ENCODE results near the gene C11orf68.

Gene C11orf68

GRCh38 chr11:65911682-65912568, 6.9 kb downstream of the C11orf68 start:
- Histone ChIP-seq H3K4me3 (ENCODE audit: severe bottlenecking) (no peak overlapping the region), H3K9me3 (ENCODE audit: severe bottlenecking) (no peaks in the 10 kb centered on the region), H3K27ac (ENCODE audit: poor library complexity, severe bottlenecking) (peak overlapping the region; percentile 98), H3K36me3 (ENCODE audit: low read depth) (peaks cover 4% of the 10 kb centered on the region; the same call in 1 of the 2 replicates), H3K27me3 (ENCODE audit: insufficient read depth, poor library complexity, severe bottlenecking) (no peaks in the 10 kb centered on the region), H3K4me1 (ENCODE audit: insufficient read depth, poor library complexity, severe bottlenecking) (peaks cover 54% of the 10 kb centered on the region)
- ATAC-seq (ENCODE audit: low read depth) (peak; percentile 53), DNase-seq (ENCODE audit: low spot score) (peak; percentile 86)
- TF ChIP-seq CTCF (IDR thresholded peaks at IDR 0.05; ENCODE audit: poor library complexity, severe bottlenecking): peak; percentile 74

- no peak overlapping the region for H3K4me3 ChIP-seq (ENCODE audit: severe bottlenecking)
- ATAC-seq (ENCODE audit: low read depth) (no peak), DNase-seq (ENCODE audit: low spot score) (no peak)
- no peak overlapping the region for H3K27ac ChIP-seq (ENCODE audit: poor library complexity, severe bottlenecking)
- H3K4me1 ChIP-seq (ENCODE audit: insufficient read depth, poor library complexity, severe bottlenecking): peaks cover 29% of the 10 kb centered on the region
- H3K9me3 ChIP-seq (ENCODE audit: severe bottlenecking): no peaks in the 10 kb centered on the region
- TF ChIP-seq CTCF (IDR thresholded peaks at IDR 0.05; ENCODE audit: poor library complexity, severe bottlenecking): no peak
- H3K36me3 ChIP-seq (ENCODE audit: low read depth): no peaks in the 10 kb centered on the region
- no peaks in the 10 kb centered on the region for H3K27me3 ChIP-seq (ENCODE audit: insufficient read depth, poor library complexity, severe bottlenecking)
Measured at GRCh38 chr11:65907878-65908277, 11.0 kb downstream of the C11orf68 start.

- no peaks in the 10 kb centered on the region for H3K9me3 ChIP-seq (ENCODE audit: severe bottlenecking)
- ATAC-seq (ENCODE audit: low read depth) (no peak), DNase-seq (ENCODE audit: low spot score) (no peak)
Measured at GRCh38 chr11:65906602-65907001, 12.3 kb downstream of the C11orf68 start.

GRCh38 chr11:65903715-65904114, 15.1 kb downstream of the C11orf68 start:
- H3K36me3 ChIP-seq (ENCODE audit: low read depth): peaks cover 5% of the 10 kb centered on the region
- H3K4me3 ChIP-seq (ENCODE audit: severe bottlenecking): no peak overlapping the region
- peaks cover 31% of the 10 kb centered on the region for H3K4me1 ChIP-seq (ENCODE audit: insufficient read depth, poor library complexity, severe bottlenecking)
- TF ChIP-seq CTCF (IDR thresholded peaks at IDR 0.05; ENCODE audit: poor library complexity, severe bottlenecking): no peak
- no peaks in the 10 kb centered on the region for H3K27me3 ChIP-seq (ENCODE audit: insufficient read depth, poor library complexity, severe bottlenecking)
- ATAC-seq (ENCODE audit: low read depth) (no peak), DNase-seq (ENCODE audit: low spot score) (no peak)
- peak overlapping the region; percentile 96 for H3K27ac ChIP-seq (ENCODE audit: poor library complexity, severe bottlenecking)
- no peaks in the 10 kb centered on the region for H3K9me3 ChIP-seq (ENCODE audit: severe bottlenecking)

More at GRCh38 chr11:65906602-65907001, 12.3 kb downstream of the C11orf68 start:
- no peaks in the 10 kb centered on the region for H3K27me3 ChIP-seq (ENCODE audit: insufficient read depth, poor library complexity, severe bottlenecking)
- peaks cover 29% of the 10 kb centered on the region for H3K4me1 ChIP-seq (ENCODE audit: insufficient read depth, poor library complexity, severe bottlenecking)
- no peak overlapping the region for H3K4me3 ChIP-seq (ENCODE audit: severe bottlenecking)
- TF ChIP-seq CTCF (IDR thresholded peaks at IDR 0.05; ENCODE audit: poor library complexity, severe bottlenecking): no peak
- H3K36me3 ChIP-seq (ENCODE audit: low read depth): no peaks in the 10 kb centered on the region
- no peak overlapping the region for H3K27ac ChIP-seq (ENCODE audit: poor library complexity, severe bottlenecking)

- no peak overlapping the region for H3K4me3 ChIP-seq (ENCODE audit: severe bottlenecking)
- peak overlapping the region; percentile 96 for H3K27ac ChIP-seq (ENCODE audit: poor library complexity, severe bottlenecking)
- DNase-seq (ENCODE audit: low spot score) (peak; percentile 73), ATAC-seq (ENCODE audit: low read depth) (peak; percentile 37; the same call in 2 of the 3 replicates)
- no peak for TF ChIP-seq CTCF (IDR thresholded peaks at IDR 0.05; ENCODE audit: poor library complexity, severe bottlenecking)
- H3K27me3 ChIP-seq (ENCODE audit: insufficient read depth, poor library complexity, severe bottlenecking): no peaks in the 10 kb centered on the region
- H3K9me3 ChIP-seq (ENCODE audit: severe bottlenecking): no peaks in the 10 kb centered on the region
- H3K4me1 ChIP-seq (ENCODE audit: insufficient read depth, poor library complexity, severe bottlenecking): peaks cover 36% of the 10 kb centered on the region
- H3K36me3 ChIP-seq (ENCODE audit: low read depth): peaks cover 11% of the 10 kb centered on the region
Measured at GRCh38 chr11:65903068-65903481, 15.8 kb downstream of the C11orf68 start.
